Caco-2 (cell line): ENCODE measurements around the gene NOBOX. TPM values are rescaled to one million over a fixed set of nuclear protein-coding genes. Genes with fewer than 3 reads are reported as not detected.
A peak's percentile ranks its signal among the peaks of the same experiment; 100 is the strongest.
"Not testable (repeated sequence)": the region's sequence is repeated elsewhere in the genome, so short reads cannot be mapped to it uniquely, and the experiment has no call there.

Source experiments
- BruUV-seq: library from RNA; stranded (reverse); fragments of 400-500 nt; replicated peaks from 2 replicates; lab custom pipeline; 2021; lab: Mats Ljungman, UMichigan
- CTCF ChIA-PET: fragments of 300-600 bp; sonication (Branson Sonifier 250); formaldehyde crosslinking; loops from one replicate; lab custom pipeline; 2022; ENCODE audit warnings: antibody characterized with exemption; lab: Charles Lee
- POLR2A ChIA-PET: fragments of 300-600 bp; sonication (Branson Sonifier 250); formaldehyde crosslinking; loops from one replicate; lab custom pipeline; 2022; ENCODE audit warnings: antibody characterized with exemption; lab: Charles Lee
- DNase-seq, 2 experiments: peaks; one replicate each; pipeline versions ENCODE4 v3.0.0 to v3.0.0-alpha.2; 2020 to 2022
- H3K27me3 ChIP-seq: replicated peaks from 2 replicates; pipeline ENCODE4 v1.6.0; 2011; ENCODE audit warnings: low read length; ENCODE audit not compliant: control insufficient read depth, insufficient read depth
- H3K36me3 ChIP-seq: 2 replicates; pipeline ENCODE4 v1.5.1; 2011; ENCODE audit warnings: low read length; ENCODE audit not compliant: control insufficient read depth, insufficient read depth
- H3K4me1 ChIP-seq: fragments of 250-450 bp; sonication (Bioruptor Pico); 2 replicates; pipeline ENCODE4 v1.5.1; 2020; ENCODE audit warnings: mild to moderate bottlenecking
- H3K4me3 ChIP-seq: 2 replicates; pipeline ENCODE4 v1.5.1; 2011; ENCODE audit warnings: low read depth, mild to moderate bottlenecking, control low read depth, low read length
- H3K9me3 ChIP-seq: fragments of 250-450 bp; sonication (Bioruptor Pico); 2 replicates; pipeline ENCODE4 v1.5.1; 2020; ENCODE audit warnings: mild to moderate bottlenecking, moderate library complexity
- H3K27ac Mint-ChIP-seq: one replicate; pipeline ENCODE4 v1.8.0; 2022; ENCODE audit warnings: mixed read lengths; ENCODE audit not compliant: unreplicated experiment
- H3K27me3 Mint-ChIP-seq: one replicate; pipeline ENCODE4 v1.8.0; 2022; ENCODE audit warnings: mixed read lengths; ENCODE audit not compliant: insufficient read depth, unreplicated experiment
- H3K36me3 Mint-ChIP-seq: one replicate; pipeline ENCODE4 v1.8.0; 2022; ENCODE audit warnings: mild to moderate bottlenecking, mixed read lengths; ENCODE audit not compliant: insufficient read depth, unreplicated experiment
- H3K4me1 Mint-ChIP-seq: one replicate; pipeline ENCODE4 v1.8.0; 2022; ENCODE audit warnings: low read depth, mixed read lengths; ENCODE audit not compliant: unreplicated experiment
- H3K4me3 Mint-ChIP-seq: one replicate; pipeline ENCODE4 v1.8.0; 2022; ENCODE audit warnings: mild to moderate bottlenecking, moderate library complexity, mixed read lengths; ENCODE audit not compliant: unreplicated experiment
- H3K9me3 Mint-ChIP-seq: one replicate; pipeline ENCODE4 v1.8.0; 2022; ENCODE audit warnings: mixed read lengths; ENCODE audit not compliant: unreplicated experiment
- intact Hi-C: fragments of 100-400 bp; cut with micrococcal nuclease; formaldehyde crosslinking; loops from one replicate; pipeline ENCODE4 v1.10.0; 2022; ENCODE audit not compliant: unreplicated experiment
- total RNA-seq: library from RNA; stranded (reverse); gene quantifications from 2 replicates; pipeline ENCODE4 v1.2.3, GENCODE V29; 2022

NOBOX gene
- total RNA-seq, 1 experiment from 2014 or later, result not detected

GRCh38 chr7:144356185-144356584 is 47.3 kb downstream of the NOBOX start:
- CTCF ChIA-PET, H3K27me3 ChIP-seq, H3K27ac Mint-ChIP-seq, POLR2A ChIA-PET, H3K36me3 ChIP-seq, H3K9me3 Mint-ChIP-seq, H3K4me1 ChIP-seq, H3K27me3 Mint-ChIP-seq, BruUV-seq, H3K4me3 Mint-ChIP-seq, H3K9me3 ChIP-seq, H3K36me3 Mint-ChIP-seq, H3K4me1 Mint-ChIP-seq, DNase-seq, intact Hi-C loops, H3K4me3 ChIP-seq: not testable (repeated sequence)

GRCh38 chr7:144355176-144355822 is 48.2 kb downstream of the NOBOX start, which contains the start of gene ARHGEF5:
ARHGEF5 (plus strand) TSS chr7:144355402; CDS start chr7:144362670, 7,268 bp downstream.
- H3K9me3 ChIP-seq, H3K27ac Mint-ChIP-seq, DNase-seq, H3K27me3 Mint-ChIP-seq, H3K9me3 Mint-ChIP-seq, H3K36me3 Mint-ChIP-seq, H3K4me1 Mint-ChIP-seq, H3K4me1 ChIP-seq, H3K27me3 ChIP-seq, POLR2A ChIA-PET, intact Hi-C loops, CTCF ChIA-PET, H3K36me3 ChIP-seq, BruUV-seq: not testable (repeated sequence)
- H3K4me3 ChIP-seq, result peak within 1 kb of the TSS; percentile 22
- peak within 1 kb of the TSS; percentile 78 for H3K4me3 Mint-ChIP-seq

GRCh38 chr7:144351667-144352066 is 51.8 kb downstream of the NOBOX start:
- H3K9me3 Mint-ChIP-seq, BruUV-seq, intact Hi-C loops, H3K4me3 Mint-ChIP-seq, POLR2A ChIA-PET, H3K4me1 ChIP-seq, H3K27ac Mint-ChIP-seq, CTCF ChIA-PET, H3K36me3 ChIP-seq, H3K27me3 Mint-ChIP-seq, DNase-seq, H3K36me3 Mint-ChIP-seq, H3K9me3 ChIP-seq, H3K4me3 ChIP-seq, H3K27me3 ChIP-seq, H3K4me1 Mint-ChIP-seq: not testable (repeated sequence)

- H3K4me1 Mint-ChIP-seq, H3K27me3 Mint-ChIP-seq, BruUV-seq, H3K4me1 ChIP-seq, H3K36me3 ChIP-seq, H3K27me3 ChIP-seq, intact Hi-C loops, H3K9me3 Mint-ChIP-seq, POLR2A ChIA-PET, DNase-seq, H3K4me3 Mint-ChIP-seq, CTCF ChIA-PET, H3K4me3 ChIP-seq, H3K36me3 Mint-ChIP-seq, H3K27ac Mint-ChIP-seq, H3K9me3 ChIP-seq: not testable (repeated sequence)
Measured at GRCh38 chr7:144348625-144349024, 54.9 kb downstream of the NOBOX start.

Other genes starting within 250 kb of the NOBOX start
- not detected in 2 replicates for gene CTAGE4, start 220.2 kb downstream of the NOBOX start, total RNA-seq
- gene ARHGEF35, start 207.9 kb downstream of the NOBOX start, total RNA-seq, result 15.7 and 20.5 TPM in 2 replicates
- not detected in 2 replicates for gene OR2A42, start 164.1 kb downstream of the NOBOX start, total RNA-seq
- gene OR2A7, start 138.9 kb downstream of the NOBOX start, total RNA-seq, result 1.3 and 2.0 TPM in 2 replicates
- 5.7 and 6.3 TPM in 2 replicates for gene CTAGE8, start 134.4 kb downstream of the NOBOX start, total RNA-seq
- gene OR2A1, start 91.3 kb downstream of the NOBOX start, total RNA-seq, result not detected in 2 replicates
- gene ARHGEF5, start 48.3 kb downstream of the NOBOX start, total RNA-seq, result 21.4 and 26.4 TPM in 2 replicates